HepG2 (cell line): ENCODE measurements around the gene CCDC195. TPM values are rescaled to one million over a fixed set of nuclear protein-coding genes. Genes with fewer than 3 reads are reported as not detected.

Source experiments
- ATAC-seq: fragments of 200-7000 bp; cut with Tn5 transposase; 3 replicates; pipeline ENCODE4 v1.9.1; 2020; ENCODE audit warnings: mild to moderate bottlenecking, moderate library complexity
- Bru-seq: library from RNA; stranded (reverse); fragments of 400-500 nt; gene quantifications from one replicate; lab custom pipeline; 2021; lab: Mats Ljungman, UMichigan
- BruChase-seq, 2 experiments: library from RNA; stranded (reverse); fragments of 400-500 nt; gene quantifications; one replicate each; lab custom pipeline; 2021; lab: Mats Ljungman, UMichigan
- BruUV-seq: library from RNA; stranded (reverse); fragments of 400-500 nt; replicated peaks from 2 replicates; lab custom pipeline; 2021; lab: Mats Ljungman, UMichigan
- CTCF ChIA-PET: fragments of 300-600 bp; formaldehyde crosslinking; extraction: SDS; loops from one replicate; lab custom pipeline; 2021; ENCODE audit warnings: low total read pairs, inconsistent platforms, low intra/inter-chr PET ratio; lab: Yijun Ruan, JAX
- POLR2A ChIA-PET: fragments of 350-600 bp; sonication (Branson Sonifier 250); formaldehyde crosslinking; loops from one replicate; lab custom pipeline; 2020; ENCODE audit warnings: antibody characterized with exemption, inconsistent platforms; lab: Yijun Ruan, JAX
- DNase-seq: peaks from one replicate; pipeline ENCODE4 v3.0.0-alpha.2; 2015; ENCODE audit warnings: low spot score
- FAIRE-seq: peaks from 3 replicates; lab custom pipeline; 2011; peaks lifted over from hg19 to GRCh38; lab: Jason Lieb, UNC
- H2AFZ ChIP-seq: one replicate; pipeline ENCODE4 v1.6.1; 2011; ENCODE audit warnings: low read length, inconsistent platforms
- H3K27ac ChIP-seq: fragments of 300-600 bp; 3 replicates; pipeline ENCODE4 v1.8.0; 2011; ENCODE audit warnings: mixed run types, mild to moderate bottlenecking, mixed read lengths, low read length, inconsistent platforms; ENCODE audit not compliant: insufficient read depth; ENCODE audit errors: extremely low read length
- H3K27me3 ChIP-seq, 2 experiments: fragments of 200-600 bp in 1 of 2; 2 replicates in 1 of 2; 3 replicates in 1 of 2; pipeline versions ENCODE4 v1.6.0 to v1.8.0; 2011; ENCODE audit warnings: low read length in 2 of 2, mild to moderate bottlenecking in 2 of 2, moderate library complexity in 2 of 2, inconsistent platforms in 1 of 2; ENCODE audit not compliant: insufficient read depth in 2 of 2, control insufficient read depth in 1 of 2
- H3K36me3 ChIP-seq, 2 experiments: fragments of 200-600 bp in 1 of 2; replicated peaks in 1 of 2; 2 replicates in 1 of 2; 3 replicates in 1 of 2; pipeline versions ENCODE4 v1.5.1 to v1.8.0; 2011; ENCODE audit warnings: low read length in 2 of 2, inconsistent platforms in 1 of 2; ENCODE audit not compliant: insufficient read depth in 2 of 2, control insufficient read depth in 1 of 2
- H3K4me1 ChIP-seq: 2 replicates; pipeline ENCODE4 v1.5.1; 2012; ENCODE audit warnings: low read length, inconsistent platforms; ENCODE audit not compliant: insufficient read depth
- H3K4me2 ChIP-seq: 2 replicates; pipeline ENCODE4 v1.6.0; 2011; ENCODE audit warnings: low read depth, low read length, inconsistent platforms
- H3K4me3 ChIP-seq, 3 experiments: fragments of 200-600 bp in 1 of 3; sonication (generic), shearing (Covaris generic) in 1 of 3; replicated peaks in 1 of 3; 2 replicates each; pipeline ENCODE4 v1.5.1; 2011 to 2016; ENCODE audit warnings: low read length in 3 of 3, inconsistent platforms in 2 of 3, low read depth in 2 of 3, mild to moderate bottlenecking in 2 of 3, control low read depth in 1 of 3, mixed read lengths in 1 of 3; ENCODE audit not compliant: insufficient read depth in 1 of 3
- H3K79me2 ChIP-seq: one replicate; pipeline ENCODE4 v1.6.1; 2011; ENCODE audit warnings: low read length, inconsistent platforms; ENCODE audit not compliant: insufficient read depth
- H3K9ac ChIP-seq: 2 replicates; pipeline ENCODE4 v1.6.0; 2011; ENCODE audit warnings: mild to moderate bottlenecking, low read depth, low read length, inconsistent platforms; ENCODE audit not compliant: insufficient read depth
- H3K9me3 ChIP-seq: 2 replicates; pipeline ENCODE4 v1.5.1; 2012; ENCODE audit warnings: mild to moderate bottlenecking, low read length
- H4K20me1 ChIP-seq: 2 replicates; pipeline ENCODE4 v1.6.0; 2011; ENCODE audit warnings: inconsistent platforms, mild to moderate bottlenecking, low read length, moderate library complexity; ENCODE audit not compliant: insufficient read depth
- DMTF1 ChIP-seq: sonication (generic); formaldehyde crosslinking; IDR thresholded peaks from 2 replicates; pipeline ENCODE4 v1.4.0; 2020; ENCODE audit warnings: mild to moderate bottlenecking, missing genetic modification reagents
- EED ChIP-seq: sonication (generic); formaldehyde crosslinking; IDR thresholded peaks from 2 replicates; pipeline ENCODE4 v1.5.0; 2020; ENCODE audit warnings: mild to moderate bottlenecking, missing genetic modification reagents
- NR2C2 ChIP-seq: sonication (generic); formaldehyde crosslinking; IDR thresholded peaks from 2 replicates; pipeline ENCODE4 v1.4.0; 2020; ENCODE audit warnings: missing genetic modification reagents, mild to moderate bottlenecking, moderate library complexity, borderline replicate concordance
- TCF7 ChIP-seq: sonication (generic); IDR thresholded peaks from 2 replicates; pipeline ENCODE4 v1.6.1; 2016; ENCODE audit warnings: antibody characterized with exemption, low read depth
- WGBS: methylation state at CpG from one replicate; pipeline ENCODE4 v1.1.6; 2017; ENCODE audit warnings: low lambda C conversion rate; 5-methylcytosine and 5-hydroxymethylcytosine counted together
- in situ Hi-C: cut with HindIII; loops from 2 replicates; pipeline ENCODE4 v1.10.0; 2017; ENCODE audit warnings: low pct_unique_long_range_greater_than_20kb; ENCODE audit not compliant: extremely low pct_ligation_motif_present
- intact Hi-C: fragments of 100-400 bp; cut with micrococcal nuclease; formaldehyde crosslinking; loops from one replicate; pipeline ENCODE4 v1.10.0; 2022; ENCODE audit not compliant: unreplicated experiment
- long read RNA-seq, 2 experiments: library from RNA in 1 of 2; library from polyadenylated mRNA in 1 of 2; stranded (forward) in 1 of 2; unstranded in 1 of 2; transcript quantifications; one replicate each; pipeline ENCODE4 v2.0.0, GENCODE V29; 2019 to 2022
- polyA minus RNA-seq, 3 experiments: library from RNA; depleted of rRNA, polyadenylated mRNA; stranded (reverse); fragments of >200 nt; gene quantifications; 2 replicates each; pipeline ENCODE4 v1.2.3, GENCODE V29; 2011; ENCODE audit warnings: low replicate concordance in 1 of 3
- polyA plus RNA-seq, 8 experiments: library from polyadenylated mRNA; depleted of rRNA in 3 of 8; stranded (reverse) in 7 of 8; unstranded in 1 of 8; fragments of >200 nt; fragmentation: Illumina TruSeq in 4 of 8; extraction: Trizol in 4 of 8; gene quantifications; 2 replicates each; pipeline versions ENCODE4 v1.2.1 to v1.2.3, GENCODE V29; 2011 to 2016; ENCODE audit warnings: low read depth in 4 of 8, missing spikeins in 1 of 8, mixed read lengths in 1 of 8; ENCODE audit not compliant: insufficient read depth in 1 of 8
- total RNA-seq, 5 experiments: library from RNA; depleted of rRNA; stranded (reverse); fragments of >200 nt; fragmentation: Illumina TruSeq; extraction: Trizol; gene quantifications; 2 replicates each; pipeline ENCODE4 v1.2.3, GENCODE V29; 2016; ENCODE audit warnings: low read depth in 1 of 5
- TF ChIP-seq, protein P1 (sequence below): sonication (generic); formaldehyde crosslinking; IDR thresholded peaks from 2 replicates; pipeline ENCODE4 v1.5.0; 2020; ENCODE audit warnings: mild to moderate bottlenecking, missing genetic modification reagents, borderline replicate concordance
- TF ChIP-seq, protein P2 (sequence below): sonication (generic); formaldehyde crosslinking; conservative IDR thresholded peaks from 2 replicates; pipeline ENCODE4 v1.8.1; 2023; ENCODE audit warnings: missing genetic modification reagents
- TF ChIP-seq, protein P3 (sequence below): sonication (generic); formaldehyde crosslinking; IDR thresholded peaks from 2 replicates; pipeline ENCODE4 v1.4.0; 2020; ENCODE audit warnings: mild to moderate bottlenecking, missing genetic modification reagents
- TF ChIP-seq, protein P4 (sequence below): sonication (generic); formaldehyde crosslinking; IDR thresholded peaks from 2 replicates; pipeline ENCODE4 v1.5.0; 2020; ENCODE audit warnings: mild to moderate bottlenecking, missing genetic modification reagents, borderline replicate concordance

Gene CCDC195
- total RNA-seq (2016; rRNA removed; fragmentation: Illumina TruSeq; extraction: Trizol) (not detected in 2 replicates), polyA plus RNA-seq (2011; rRNA removed) (not detected in 2 replicates), polyA minus RNA-seq (2011; rRNA and poly(A)+ RNA removed; ENCODE audit: low replicate concordance) (not detected in 2 replicates), Bru-seq, nascent RNA (not detected), BruChase-seq, experiment 1, labeled RNA remaining after a 6-hour chase (not detected), BruChase-seq, experiment 2, labeled RNA remaining after a 2-hour chase (not detected)
- total RNA-seq (2016; cell fraction: cytosol; rRNA removed; fragmentation: Illumina TruSeq; extraction: Trizol; ENCODE audit: low read depth), result not detected in 2 replicates
- not detected in 2 replicates for total RNA-seq (2016; cell fraction: insoluble cytoplasmic fraction; rRNA removed; fragmentation: Illumina TruSeq; extraction: Trizol)
- not detected in 2 replicates for total RNA-seq (2016; cell fraction: membrane; rRNA removed; fragmentation: Illumina TruSeq; extraction: Trizol)
- not detected in 2 replicates for total RNA-seq (2016; cell fraction: nucleus; rRNA removed; fragmentation: Illumina TruSeq; extraction: Trizol)
- not detected in 2 replicates for polyA plus RNA-seq (2011; cell fraction: cytosol; rRNA removed)
- not detected in 2 replicates for polyA plus RNA-seq (2011; cell fraction: nucleus; rRNA removed)
- polyA plus RNA-seq (2012), result not detected in 2 replicates
- polyA plus RNA-seq (2016; cell fraction: cytosol; fragmentation: Illumina TruSeq; extraction: Trizol; ENCODE audit: low read depth), result not detected in 2 replicates
- polyA plus RNA-seq (2016; cell fraction: insoluble cytoplasmic fraction; fragmentation: Illumina TruSeq; extraction: Trizol; ENCODE audit: low read depth), result not detected in 2 replicates
- polyA plus RNA-seq (2016; cell fraction: membrane; fragmentation: Illumina TruSeq; extraction: Trizol; ENCODE audit: low read depth), result not detected in 2 replicates
- not detected in 2 replicates for polyA plus RNA-seq (2016; cell fraction: nucleus; fragmentation: Illumina TruSeq; extraction: Trizol; ENCODE audit: insufficient read depth, low read depth)
- not detected in 2 replicates for polyA minus RNA-seq (2011; cell fraction: cytosol; rRNA and poly(A)+ RNA removed)
- polyA minus RNA-seq (2011; cell fraction: nucleus; rRNA and poly(A)+ RNA removed), result not detected in 2 replicates
- long read RNA-seq, experiment 1, result 0 reads
- long read RNA-seq, experiment 2, result 0 reads

DNA sequence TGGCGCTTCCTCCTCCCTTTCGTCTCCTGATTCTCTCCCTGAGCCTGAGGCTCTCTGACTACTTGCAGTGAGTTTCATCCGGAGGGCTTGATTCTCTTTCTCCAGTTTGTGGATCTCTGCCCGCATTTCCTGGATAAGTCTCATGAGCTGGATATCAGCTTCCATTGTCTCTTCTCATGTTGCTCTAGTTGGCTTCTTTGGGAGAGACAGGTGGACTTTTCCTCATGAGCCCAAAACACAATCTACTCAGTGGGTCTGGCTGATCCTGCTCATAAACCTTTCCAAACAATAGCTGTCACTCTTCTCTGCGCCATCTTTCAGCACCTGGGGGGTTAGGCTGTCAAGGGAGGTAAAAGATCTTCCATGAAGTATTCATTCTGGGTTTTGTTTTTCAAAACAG is at the start of gene CCDC195:
Gene CCDC195 (minus strand): TSS at position 165 of the 400 bp plus-strand sequence. CDS start 0 bp downstream, at position 165.
- Histone ChIP-seq H2AFZ (no peak within 1 kb of the TSS), H3K4me3 (no peak within 1 kb of the TSS), H3K27me3 (no peaks in the 10 kb centered on the region), H3K79me2 (no peaks in the 10 kb centered on the region), H3K36me3 (no peaks in the 10 kb centered on the region; a peak in 1 of 5 replicates), H3K27ac (no peak within 1 kb of the TSS), H4K20me1 (no peaks in the 10 kb centered on the region), H3K4me2 (no peak within 1 kb of the TSS), H3K9ac (no peak within 1 kb of the TSS), H3K4me1 (0 out of 2 replicates have a peak, but pooled peaks cover 7% of the 10 kb centered on the region), H3K9me3 (no peaks in the 10 kb centered on the region)
- POLR2A ChIA-PET, result no interaction called here
- FAIRE-seq (no peak), DNase-seq (no peak), ATAC-seq (no peak)
- CTCF ChIA-PET, result no interaction called here
- intact Hi-C loops, result no loop called here
- 28% methylated on average over 5 of the region's 5 CpGs for WGBS
- in situ Hi-C loops, result no loop called here
- no TSS peak for BruUV-seq
- TF ChIP-seq DMTF1 (no peak), TCF7 (no peak), NR2C2 (CRISPR knock-in tag) (no peak), EED (CRISPR knock-in tag) (no peak)
- TF ChIP-seq, protein P1, sequence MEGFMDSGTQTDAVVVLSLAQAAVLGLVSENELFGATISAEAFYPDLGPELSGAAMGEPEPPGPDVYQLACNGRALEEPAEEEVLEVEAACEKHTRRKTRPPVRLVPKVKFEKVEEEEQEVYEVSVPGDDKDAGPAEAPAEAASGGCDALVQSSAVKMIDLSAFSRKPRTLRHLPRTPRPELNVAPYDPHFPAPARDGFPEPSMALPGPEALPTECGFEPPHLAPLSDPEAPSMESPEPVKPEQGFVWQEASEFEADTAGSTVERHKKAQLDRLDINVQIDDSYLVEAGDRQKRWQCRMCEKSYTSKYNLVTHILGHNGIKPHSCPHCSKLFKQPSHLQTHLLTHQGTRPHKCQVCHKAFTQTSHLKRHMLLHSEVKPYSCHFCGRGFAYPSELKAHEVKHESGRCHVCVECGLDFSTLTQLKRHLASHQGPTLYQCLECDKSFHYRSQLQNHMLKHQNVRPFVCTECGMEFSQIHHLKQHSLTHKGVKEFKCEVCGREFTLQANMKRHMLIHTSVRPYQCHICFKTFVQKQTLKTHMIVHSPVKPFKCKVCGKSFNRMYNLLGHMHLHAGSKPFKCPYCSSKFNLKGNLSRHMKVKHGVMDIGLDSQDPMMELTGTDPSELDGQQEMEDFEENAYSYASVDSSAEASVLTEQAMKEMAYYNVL (CRISPR knock-in tag), result no peak
- TF ChIP-seq, protein P2, sequence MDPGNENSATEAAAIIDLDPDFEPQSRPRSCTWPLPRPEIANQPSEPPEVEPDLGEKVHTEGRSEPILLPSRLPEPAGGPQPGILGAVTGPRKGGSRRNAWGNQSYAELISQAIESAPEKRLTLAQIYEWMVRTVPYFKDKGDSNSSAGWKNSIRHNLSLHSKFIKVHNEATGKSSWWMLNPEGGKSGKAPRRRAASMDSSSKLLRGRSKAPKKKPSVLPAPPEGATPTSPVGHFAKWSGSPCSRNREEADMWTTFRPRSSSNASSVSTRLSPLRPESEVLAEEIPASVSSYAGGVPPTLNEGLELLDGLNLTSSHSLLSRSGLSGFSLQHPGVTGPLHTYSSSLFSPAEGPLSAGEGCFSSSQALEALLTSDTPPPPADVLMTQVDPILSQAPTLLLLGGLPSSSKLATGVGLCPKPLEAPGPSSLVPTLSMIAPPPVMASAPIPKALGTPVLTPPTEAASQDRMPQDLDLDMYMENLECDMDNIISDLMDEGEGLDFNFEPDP (CRISPR knock-in tag), result no peak
- TF ChIP-seq, protein P3, sequence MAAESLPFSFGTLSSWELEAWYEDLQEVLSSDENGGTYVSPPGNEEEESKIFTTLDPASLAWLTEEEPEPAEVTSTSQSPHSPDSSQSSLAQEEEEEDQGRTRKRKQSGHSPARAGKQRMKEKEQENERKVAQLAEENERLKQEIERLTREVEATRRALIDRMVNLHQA, result no peak
- TF ChIP-seq, protein P4, sequence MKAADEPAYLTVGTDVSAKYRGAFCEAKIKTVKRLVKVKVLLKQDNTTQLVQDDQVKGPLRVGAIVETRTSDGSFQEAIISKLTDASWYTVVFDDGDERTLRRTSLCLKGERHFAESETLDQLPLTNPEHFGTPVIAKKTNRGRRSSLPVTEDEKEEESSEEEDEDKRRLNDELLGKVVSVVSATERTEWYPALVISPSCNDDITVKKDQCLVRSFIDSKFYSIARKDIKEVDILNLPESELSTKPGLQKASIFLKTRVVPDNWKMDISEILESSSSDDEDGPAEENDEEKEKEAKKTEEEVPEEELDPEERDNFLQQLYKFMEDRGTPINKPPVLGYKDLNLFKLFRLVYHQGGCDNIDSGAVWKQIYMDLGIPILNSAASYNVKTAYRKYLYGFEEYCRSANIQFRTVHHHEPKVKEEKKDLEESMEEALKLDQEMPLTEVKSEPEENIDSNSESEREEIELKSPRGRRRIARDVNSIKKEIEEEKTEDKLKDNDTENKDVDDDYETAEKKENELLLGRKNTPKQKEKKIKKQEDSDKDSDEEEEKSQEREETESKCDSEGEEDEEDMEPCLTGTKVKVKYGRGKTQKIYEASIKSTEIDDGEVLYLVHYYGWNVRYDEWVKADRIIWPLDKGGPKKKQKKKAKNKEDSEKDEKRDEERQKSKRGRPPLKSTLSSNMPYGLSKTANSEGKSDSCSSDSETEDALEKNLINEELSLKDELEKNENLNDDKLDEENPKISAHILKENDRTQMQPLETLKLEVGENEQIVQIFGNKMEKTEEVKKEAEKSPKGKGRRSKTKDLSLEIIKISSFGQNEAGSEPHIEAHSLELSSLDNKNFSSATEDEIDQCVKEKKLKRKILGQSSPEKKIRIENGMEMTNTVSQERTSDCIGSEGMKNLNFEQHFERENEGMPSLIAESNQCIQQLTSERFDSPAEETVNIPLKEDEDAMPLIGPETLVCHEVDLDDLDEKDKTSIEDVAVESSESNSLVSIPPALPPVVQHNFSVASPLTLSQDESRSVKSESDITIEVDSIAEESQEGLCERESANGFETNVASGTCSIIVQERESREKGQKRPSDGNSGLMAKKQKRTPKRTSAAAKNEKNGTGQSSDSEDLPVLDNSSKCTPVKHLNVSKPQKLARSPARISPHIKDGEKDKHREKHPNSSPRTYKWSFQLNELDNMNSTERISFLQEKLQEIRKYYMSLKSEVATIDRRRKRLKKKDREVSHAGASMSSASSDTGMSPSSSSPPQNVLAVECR (CRISPR knock-in tag), result no peak
